SU-DHL-6 (cell line): ENCODE data around the gene HTD2.
A peak's percentile ranks its signal among the peaks of the same experiment; 100 is the strongest.

Source experiments
- H2AFZ ChIP-seq: fragments of 200-600 bp; sonication (generic); 2 replicates; pipeline ENCODE4 v1.6.1; 2014; ENCODE audit warnings: low read depth, mild to moderate bottlenecking, moderate library complexity, mixed read lengths, antibody characterized with exemption, low read length; ENCODE audit not compliant: severe bottlenecking
- H3F3A ChIP-seq: fragments of 200-600 bp; shearing (Covaris generic); 2 replicates; pipeline ENCODE4 v1.6.0; 2016; ENCODE audit warnings: antibody characterized with exemption, mild to moderate bottlenecking; ENCODE audit not compliant: insufficient read depth
- H3K27ac ChIP-seq: fragments of 200-600 bp; sonication (generic); 2 replicates; pipeline ENCODE4 v1.5.1; 2016; ENCODE audit warnings: low read depth, mild to moderate bottlenecking, low read length, moderate library complexity, mixed read lengths
- H3K27me3 ChIP-seq: fragments of 200-600 bp; sonication (generic), shearing (Covaris generic); 2 replicates; pipeline ENCODE4 v1.6.0; 2014; ENCODE audit warnings: mild to moderate bottlenecking, low read length
- H3K36me3 ChIP-seq: fragments of 200-600 bp; sonication (generic); 2 replicates; pipeline ENCODE4 v1.6.1; 2014; ENCODE audit warnings: mild to moderate bottlenecking, low read length, mixed read lengths
- H3K4me2 ChIP-seq: fragments of 300-600, 200-600 bp; shearing (Covaris generic), sonication (generic); 2 replicates; pipeline ENCODE4 v1.6.0; 2014; ENCODE audit warnings: low read length, low read depth, mild to moderate bottlenecking; ENCODE audit not compliant: poor library complexity, severe bottlenecking
- H3K4me3 ChIP-seq: fragments of 200-600 bp; sonication (generic); 2 replicates; pipeline ENCODE4 v1.5.1; 2014; ENCODE audit warnings: antibody characterized with exemption, low read length, mild to moderate bottlenecking, mixed read lengths; ENCODE audit not compliant: insufficient read depth, poor library complexity, severe bottlenecking
- H3K79me2 ChIP-seq: fragments of 200-600 bp; sonication (generic); 2 replicates; pipeline ENCODE4 v1.6.1; 2014; ENCODE audit warnings: mild to moderate bottlenecking, low read length, moderate library complexity; ENCODE audit not compliant: insufficient read depth
- H3K9ac ChIP-seq: fragments of 200-600 bp; sonication (generic); 2 replicates; pipeline ENCODE4 v1.7.0; 2014; ENCODE audit warnings: mild to moderate bottlenecking, low read length
- H3K9me2 ChIP-seq: fragments of 200-600 bp; sonication (generic); replicated peaks from 2 replicates; pipeline ENCODE4 v1.6.1; 2014; ENCODE audit warnings: low read length; ENCODE audit not compliant: insufficient read depth
- H3K9me3 ChIP-seq: fragments of 200-600 bp; sonication (generic); 2 replicates; pipeline ENCODE4 v1.6.1; 2014; ENCODE audit warnings: low read length, mixed read lengths; ENCODE audit not compliant: insufficient read depth
- H4K20me1 ChIP-seq: fragments of 200-600 bp; sonication (generic); 2 replicates; pipeline ENCODE4 v1.6.1; 2014; ENCODE audit warnings: low read depth, mild to moderate bottlenecking, antibody characterized with exemption, low read length, moderate library complexity, mixed read lengths
- EZH2phosphoT487 ChIP-seq: fragments of 200-600 bp; sonication (generic), shearing (Covaris generic); conservative IDR thresholded peaks from 2 replicates; pipeline ENCODE4 v1.6.1; 2018; ENCODE audit warnings: mild to moderate bottlenecking, antibody characterized with exemption, low read length, moderate library complexity, mixed read lengths
- TF ChIP-seq, protein P1 (sequence below): fragments of 200-600 bp; sonication (generic); IDR thresholded peaks from one replicate; pipeline ENCODE4 v1.5.1; 2017; ENCODE audit warnings: antibody characterized with exemption, mild to moderate bottlenecking, low read length, moderate library complexity; ENCODE audit not compliant: insufficient read depth, poor library complexity, severe bottlenecking

HTD2 gene

DNA sequence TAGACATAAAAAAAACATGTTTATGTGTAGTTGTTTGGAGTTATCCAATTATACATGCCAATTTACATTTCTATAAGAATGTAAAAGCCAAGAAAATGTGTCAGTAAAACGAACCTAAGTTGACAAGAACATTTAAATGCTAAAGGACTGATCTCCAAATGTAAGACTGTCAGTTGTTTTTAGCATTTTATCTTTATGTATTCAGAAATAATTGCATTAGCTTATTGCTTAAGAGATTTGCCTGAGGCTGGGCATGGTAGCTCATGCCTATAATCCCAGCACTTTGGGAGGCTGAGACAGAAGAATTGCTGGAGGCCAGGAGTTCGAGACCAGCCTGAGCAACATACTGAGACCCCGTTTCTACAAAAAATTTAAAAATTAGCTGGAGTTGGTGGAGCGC is 53.3 kb downstream of the HTD2 start:
- Histone ChIP-seq H3K9me2 (no peaks in the 10 kb centered on the region), H3K27ac (no peak overlapping the region), H3K79me2 (peaks cover 93% of the 10 kb centered on the region), H2AFZ (no peak overlapping the region), H3K4me3 (no peak overlapping the region), H3K36me3 (no peaks in the 10 kb centered on the region), H3K27me3 (no peaks in the 10 kb centered on the region), H4K20me1 (no peaks in the 10 kb centered on the region), H3K9ac (no peak overlapping the region), H3K4me2 (no peak overlapping the region), H3K9me3 (no peaks in the 10 kb centered on the region), H3F3A (peaks cover 35% of the 10 kb centered on the region)
- TF ChIP-seq EZH2phosphoT487 = no peak
- TF ChIP-seq, protein P1, sequence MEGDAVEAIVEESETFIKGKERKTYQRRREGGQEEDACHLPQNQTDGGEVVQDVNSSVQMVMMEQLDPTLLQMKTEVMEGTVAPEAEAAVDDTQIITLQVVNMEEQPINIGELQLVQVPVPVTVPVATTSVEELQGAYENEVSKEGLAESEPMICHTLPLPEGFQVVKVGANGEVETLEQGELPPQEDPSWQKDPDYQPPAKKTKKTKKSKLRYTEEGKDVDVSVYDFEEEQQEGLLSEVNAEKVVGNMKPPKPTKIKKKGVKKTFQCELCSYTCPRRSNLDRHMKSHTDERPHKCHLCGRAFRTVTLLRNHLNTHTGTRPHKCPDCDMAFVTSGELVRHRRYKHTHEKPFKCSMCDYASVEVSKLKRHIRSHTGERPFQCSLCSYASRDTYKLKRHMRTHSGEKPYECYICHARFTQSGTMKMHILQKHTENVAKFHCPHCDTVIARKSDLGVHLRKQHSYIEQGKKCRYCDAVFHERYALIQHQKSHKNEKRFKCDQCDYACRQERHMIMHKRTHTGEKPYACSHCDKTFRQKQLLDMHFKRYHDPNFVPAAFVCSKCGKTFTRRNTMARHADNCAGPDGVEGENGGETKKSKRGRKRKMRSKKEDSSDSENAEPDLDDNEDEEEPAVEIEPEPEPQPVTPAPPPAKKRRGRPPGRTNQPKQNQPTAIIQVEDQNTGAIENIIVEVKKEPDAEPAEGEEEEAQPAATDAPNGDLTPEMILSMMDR = no peak

DNA sequence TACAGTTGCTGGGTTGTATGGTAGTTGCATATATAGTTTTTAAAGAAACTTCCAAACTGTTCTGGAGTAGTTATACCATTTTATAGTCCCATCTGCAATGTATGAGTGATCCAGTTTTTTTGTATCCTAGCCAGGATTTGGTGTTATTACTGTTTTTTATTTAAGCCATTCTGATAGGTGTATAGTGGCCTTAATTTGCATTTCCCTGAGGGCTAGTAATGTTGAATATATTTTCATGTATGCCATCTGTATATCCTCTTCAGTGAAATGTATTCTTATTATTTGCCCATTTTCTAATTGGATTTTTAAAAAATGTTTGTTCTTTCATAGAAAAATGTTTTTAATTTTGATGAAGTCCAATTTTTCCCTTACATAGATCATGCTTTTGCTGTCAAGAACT is 55.5 kb downstream of the HTD2 start:
- Histone ChIP-seq H3K9me3 (no peaks in the 10 kb centered on the region), H3K4me2 (no peak overlapping the region), H3K4me3 (no peak overlapping the region), H4K20me1 (peaks cover 12% of the 10 kb centered on the region; the same call in 1 of the 2 replicates), H3K79me2 (peaks cover 97% of the 10 kb centered on the region), H3K27me3 (no peaks in the 10 kb centered on the region), H3K9me2 (no peaks in the 10 kb centered on the region), H3K36me3 (no peaks in the 10 kb centered on the region), H2AFZ (no peak overlapping the region), H3K9ac (no peak overlapping the region), H3F3A (peaks cover 14% of the 10 kb centered on the region; the same call in 1 of the 2 replicates), H3K27ac (peak overlapping the region; percentile 11; the same call in 1 of the 2 replicates)
- no peak for TF ChIP-seq EZH2phosphoT487
- TF ChIP-seq, protein P1 = no peak

DNA sequence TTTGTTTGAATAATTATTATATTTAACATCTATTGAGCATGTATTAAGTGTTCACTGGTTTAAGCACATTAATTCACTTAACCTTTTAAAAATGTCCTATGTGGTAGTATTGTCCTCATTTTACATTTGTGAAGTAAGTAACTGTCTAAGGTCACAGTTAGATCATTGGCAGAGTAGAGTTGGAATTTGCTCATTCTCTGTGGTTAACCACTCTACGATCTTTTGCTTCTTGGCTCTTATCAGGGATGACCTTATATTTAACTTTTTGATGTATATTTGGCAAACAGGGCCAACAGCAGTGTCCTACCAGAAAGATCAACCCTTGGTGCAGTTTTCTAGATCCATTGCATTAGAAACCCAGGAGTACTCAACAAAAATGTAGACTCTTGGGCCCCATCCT is 60.4 kb downstream of the HTD2 start:
- Histone ChIP-seq H4K20me1 (peaks cover 12% of the 10 kb centered on the region; the same call in 1 of the 2 replicates), H3K79me2 (peaks cover 90% of the 10 kb centered on the region), H3K4me2 (no peak overlapping the region), H3K4me3 (no peak overlapping the region), H3K9ac (no peak overlapping the region), H3K9me3 (no peaks in the 10 kb centered on the region), H3K27me3 (no peaks in the 10 kb centered on the region), H3K27ac (no peak overlapping the region), H3K36me3 (peaks cover 5% of the 10 kb centered on the region; the same call in 1 of the 2 replicates), H2AFZ (no peak overlapping the region), H3F3A (peaks cover 5% of the 10 kb centered on the region; the same call in 1 of the 2 replicates), H3K9me2 (no peaks in the 10 kb centered on the region)
- TF ChIP-seq, protein P1 = no peak
- TF ChIP-seq EZH2phosphoT487 = no peak
